K562 (cell line): Measurements from ENCODE around the gene SSR2. TPM values are rescaled to one million over a fixed set of nuclear protein-coding genes. Genes with fewer than 3 reads are reported as not detected.

Source experiments
- ATAC-seq: fragments of 200-7000 bp; cut with Tn5 transposase; 3 replicates; pipeline ENCODE4 v1.9.1; 2020; ENCODE audit warnings: moderate library complexity
- BruUV-seq: library from RNA; stranded (reverse); fragments of 400-500 nt; replicated peaks from 2 replicates; lab custom pipeline; 2021; lab: Mats Ljungman, UMichigan
- CTCF ChIA-PET: fragments of 300-600 bp; formaldehyde crosslinking; extraction: SDS; loops from one replicate; lab custom pipeline; 2021; ENCODE audit warnings: low intra/inter-chr PET ratio; lab: Yijun Ruan, JAX
- POLR2A ChIA-PET: fragments of 300-600, 350-650 bp; sonication (Branson Sonifier 250); formaldehyde crosslinking; extraction: SDS; loops from one replicate; lab custom pipeline; 2021; ENCODE audit warnings: antibody characterized with exemption, inconsistent platforms; lab: Yijun Ruan, JAX
- DNase-seq, 4 experiments: peaks; one replicate each; pipeline versions ENCODE4 v3.0.0 to v3.0.0-alpha.2; 2011 to 2018; ENCODE audit warnings: low spot score in 3 of 4, mixed read lengths in 3 of 4; ENCODE audit errors: extremely low read depth in 1 of 4
- FAIRE-seq: peaks from 2 replicates; lab custom pipeline; 2011; peaks lifted over from hg19 to GRCh38; lab: Jason Lieb, UNC
- H2AFZ ChIP-seq: 2 replicates; pipeline ENCODE4 v1.6.0; 2011; ENCODE audit warnings: low read depth, low read length, control low read depth, inconsistent platforms
- H3K27ac ChIP-seq: fragments of 200-600 bp; 3 replicates; pipeline ENCODE4 v1.8.0; 2011; ENCODE audit warnings: low read depth, mild to moderate bottlenecking, control low read depth, inconsistent platforms, low read length, moderate library complexity, mixed read lengths; ENCODE audit errors: extremely low read depth
- H3K27me3 ChIP-seq, 2 experiments: fragments of 300-600 bp in 1 of 2; 2 replicates in 1 of 2; 3 replicates in 1 of 2; pipeline versions ENCODE4 v1.6.0 to v1.8.0; 2011; ENCODE audit warnings: inconsistent platforms in 2 of 2, low read length in 2 of 2, mild to moderate bottlenecking in 1 of 2, mixed read lengths in 1 of 2, moderate library complexity in 1 of 2; ENCODE audit not compliant: control insufficient read depth in 2 of 2, insufficient read depth in 2 of 2
- H3K36me3 ChIP-seq: fragments of 300-600 bp; 3 replicates; pipeline ENCODE4 v1.8.0; 2011; ENCODE audit warnings: mild to moderate bottlenecking, low read length, inconsistent platforms; ENCODE audit not compliant: control insufficient read depth, insufficient read depth
- H3K4me1 ChIP-seq, 2 experiments: fragments of 200-600 bp in 1 of 2; replicated peaks in 1 of 2; 2 replicates in 1 of 2; 3 replicates in 1 of 2; pipeline versions ENCODE4 v1.5.1 to v1.8.0; 2011; ENCODE audit warnings: inconsistent platforms in 2 of 2, low read length in 2 of 2, mild to moderate bottlenecking in 1 of 2, mixed read lengths in 1 of 2, moderate library complexity in 1 of 2; ENCODE audit not compliant: control insufficient read depth in 2 of 2, insufficient read depth in 2 of 2
- H3K4me2 ChIP-seq: 2 replicates; pipeline ENCODE4 v1.6.1; 2011; ENCODE audit warnings: low read length, control low read depth, inconsistent platforms, mixed read lengths; ENCODE audit not compliant: insufficient read depth
- H3K4me3 ChIP-seq: fragments of 200-600 bp; sonication (generic), shearing (Covaris generic); 2 replicates; pipeline ENCODE4 v1.5.1; 2016; ENCODE audit warnings: control low read depth, inconsistent platforms
- H3K79me2 ChIP-seq: fragments of 200-600 bp; 3 replicates; pipeline ENCODE4 v1.8.0; 2011; ENCODE audit warnings: low read length, inconsistent platforms; ENCODE audit not compliant: control insufficient read depth, insufficient read depth
- H3K9ac ChIP-seq, 2 experiments: 2 replicates each; pipeline versions ENCODE4 v1.6.0 to v1.6.1; 2011; ENCODE audit warnings: low read depth in 2 of 2, low read length in 2 of 2, control low read depth in 1 of 2, inconsistent platforms in 1 of 2, mild to moderate bottlenecking in 1 of 2, mixed read lengths in 1 of 2; ENCODE audit not compliant: insufficient read depth in 1 of 2
- H3K9me1 ChIP-seq: one replicate; pipeline ENCODE4 v1.6.0; 2011; ENCODE audit warnings: inconsistent platforms, mild to moderate bottlenecking, low read length, moderate library complexity; ENCODE audit not compliant: control insufficient read depth, insufficient read depth
- H3K9me3 ChIP-seq: replicated peaks from 2 replicates; pipeline ENCODE4 v1.5.1; 2011; ENCODE audit warnings: low read depth, low read length, inconsistent platforms; ENCODE audit not compliant: control insufficient read depth, insufficient read depth
- H4K20me1 ChIP-seq: replicated peaks from 2 replicates; pipeline ENCODE4 v1.6.1; 2011; ENCODE audit warnings: low read length, inconsistent platforms, mixed read lengths; ENCODE audit not compliant: control insufficient read depth, insufficient read depth
- FOXP1 ChIP-seq: sonication (generic); formaldehyde crosslinking; IDR thresholded peaks from 2 replicates; pipeline ENCODE4 v1.8.0; 2022; ENCODE audit warnings: mild to moderate bottlenecking, missing genetic modification reagents
- POLR2G ChIP-seq: fragments of 200-400 bp; formaldehyde crosslinking; IDR thresholded peaks from 2 replicates; pipeline ENCODE4 v1.6.1; 2017; ENCODE audit warnings: low read depth, mild to moderate bottlenecking, antibody characterized with exemption, low read length, moderate library complexity
- RBFOX2 ChIP-seq: fragments of 200-400 bp; formaldehyde crosslinking; IDR thresholded peaks from 2 replicates; pipeline ENCODE4 v1.6.1; 2017; ENCODE audit warnings: low read depth, mild to moderate bottlenecking, low read length, moderate library complexity
- ZNF23 ChIP-seq: fragments of 250-450 bp; sonication (Bioruptor Pico); IDR thresholded peaks from 2 replicates; pipeline ENCODE4 v1.4.0; 2020; ENCODE audit warnings: mild to moderate bottlenecking
- WGBS: fragments of 100-300 bp; shearing (Covaris generic); methylation state at CpG from one replicate; pipeline ENCODE4 v1.1.6; 2016; ENCODE audit warnings: low coverage, mixed read lengths; ENCODE audit not compliant: insufficient coverage; ENCODE audit errors: missing lambda C conversion rate; 5-methylcytosine and 5-hydroxymethylcytosine counted together
- in situ Hi-C: fragments of 300-500 bp; cut with MboI; formaldehyde crosslinking; loops from 4 replicates; pipeline ENCODE4 v1.15.0; 2018; ENCODE audit warnings: inconsistent platforms, mixed read lengths
- intact Hi-C: fragments of 100-400 bp; cut with micrococcal nuclease; formaldehyde crosslinking; loops from 2 replicates; pipeline ENCODE4 v1.14.2; 2022
- polyA plus RNA-seq, 8 experiments: library from polyadenylated mRNA; depleted of rRNA in 4 of 8; stranded (reverse) in 5 of 8; unstranded in 3 of 8; fragments of >200 nt; fragmentation: Nextera tagmentation in 2 of 8; fragmentation: Illumina TruSeq in 1 of 8; extraction: Ambion mirVana in 2 of 8; extraction: Trizol in 1 of 8; gene quantifications; 2 replicates each; pipeline versions ENCODE4 v1.2.1 to v1.2.3, GENCODE V29; 2011 to 2014; ENCODE audit warnings: inconsistent platforms in 1 of 8, missing spikeins in 1 of 8
- total RNA-seq, 7 experiments: library from RNA; depleted of rRNA in 6 of 7; stranded (reverse); fragments of >200 nt in 6 of 7; fragmentation: Illumina TruSeq in 2 of 7; extraction: Trizol in 2 of 7; gene quantifications; 2 replicates each; pipeline versions ENCODE4 v1.2.1 to v1.2.3, GENCODE V29; 2011 to 2021; ENCODE audit warnings: low replicate concordance in 1 of 7

SSR2 gene
- total and polyA plus RNA-seq, 9 of the 15 experiments (the other 6 are each of a cell fraction or from before 2014, with no cell fraction given), result 161 to 411 (median 240) TPM

DNA sequence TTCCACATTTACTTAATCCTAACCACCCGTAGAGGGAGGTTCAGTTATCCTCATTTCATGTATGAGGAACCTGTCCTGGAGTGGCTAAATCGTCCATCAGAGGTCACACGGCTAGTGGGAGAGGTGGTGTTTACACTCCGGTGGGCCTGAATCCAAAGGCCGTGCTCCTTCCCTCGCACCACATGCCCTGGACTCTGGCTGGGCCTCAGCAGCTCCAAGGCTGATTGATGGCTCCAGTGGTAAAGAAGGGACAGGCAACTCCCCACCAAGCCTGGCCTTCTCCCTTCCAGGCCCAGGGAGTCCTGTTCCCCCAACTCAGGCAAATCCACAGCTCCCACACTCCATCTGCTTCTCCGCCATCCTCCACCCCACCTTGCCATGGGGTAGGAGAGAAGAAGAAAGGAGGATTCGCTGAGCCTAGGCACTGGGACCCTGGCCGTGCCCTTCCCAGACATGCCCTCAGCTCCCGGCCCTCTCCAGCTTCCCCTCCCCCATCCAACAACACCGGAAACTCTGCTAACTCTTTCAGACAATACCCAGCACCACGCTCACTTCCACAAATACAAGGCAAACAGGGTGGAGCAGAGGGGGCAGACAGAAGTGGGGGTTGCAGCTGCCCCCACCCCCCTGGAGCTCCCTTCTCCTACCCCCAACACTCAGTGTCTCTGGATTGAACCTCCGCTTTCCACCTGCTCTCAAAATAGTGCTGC lies 53.3 kb downstream of the SSR2 start:
- in situ Hi-C loops (no loop called here), intact Hi-C loops (no loop called here)
- WGBS, result 88% methylated on average over 11 of the region's 13 CpGs
- ATAC-seq (no peak), DNase-seq (no peak), FAIRE-seq (no peak)
- H3K9me3 ChIP-seq, result no peaks in the 10 kb centered on the region
- peaks cover 31 to 49% of the 10 kb centered on the region in 2 experiments for H3K4me1 ChIP-seq
- TF ChIP-seq FOXP1 (CRISPR knock-in tag) (no peak), POLR2G (peak; percentile 41; the same call in 1 of the 2 replicates), RBFOX2 (peak; percentile 46), ZNF23 (CRISPR knock-in tag) (no peak)
- H3K27ac ChIP-seq, result no peak overlapping the region
- no peak overlapping the region for H3K4me3 ChIP-seq
- H3K27me3 ChIP-seq, result no peaks in the 10 kb centered on the region
- BruUV-seq, result no TSS peak
- H3K9ac ChIP-seq, result peak overlapping the region in 1 of 2 experiments; percentile 17; a peak in 1 of 4 replicates
- peaks cover 5% of the 10 kb centered on the region for H3K9me1 ChIP-seq
- ChIA-PET POLR2A (interaction anchor here (0.5 to 6.0 kb wide), 10 partner anchors 8 to 1230 kb away, joined by 3 to 41 read pairs (median 4); partner anchors contain the start of gene ARHGEF2), CTCF (no interaction called here)
- H2AFZ ChIP-seq, result no peak overlapping the region
- peaks cover 55% of the 10 kb centered on the region for H3K79me2 ChIP-seq
- no peak overlapping the region for H3K4me2 ChIP-seq
- H3K36me3 ChIP-seq, result peaks cover 79% of the 10 kb centered on the region; the same call in 2 of the 3 replicates
- peaks cover 11% of the 10 kb centered on the region; the same call in 1 of the 2 replicates for H4K20me1 ChIP-seq
